K562 (cell line): ENCODE measurements around the gene CC2D2B. TPM values are rescaled to one million over a fixed set of nuclear protein-coding genes. Genes with fewer than 3 reads are reported as not detected.

Source experiments
- ATAC-seq: fragments of 200-7000 bp; cut with Tn5 transposase; 3 replicates; pipeline ENCODE4 v1.9.1; 2020; ENCODE audit warnings: moderate library complexity
- BruUV-seq: library from RNA; stranded (reverse); fragments of 400-500 nt; replicated peaks from 2 replicates; lab custom pipeline; 2021; lab: Mats Ljungman, UMichigan
- CTCF ChIA-PET: fragments of 300-600 bp; formaldehyde crosslinking; extraction: SDS; loops from one replicate; lab custom pipeline; 2021; ENCODE audit warnings: low intra/inter-chr PET ratio; lab: Yijun Ruan, JAX
- POLR2A ChIA-PET: fragments of 300-600, 350-650 bp; sonication (Branson Sonifier 250); formaldehyde crosslinking; extraction: SDS; loops from one replicate; lab custom pipeline; 2021; ENCODE audit warnings: antibody characterized with exemption, inconsistent platforms; lab: Yijun Ruan, JAX
- DNase-seq, 4 experiments: peaks; one replicate each; pipeline versions ENCODE4 v3.0.0 to v3.0.0-alpha.2; 2011 to 2018; ENCODE audit warnings: low spot score in 3 of 4, mixed read lengths in 3 of 4; ENCODE audit errors: extremely low read depth in 1 of 4
- FAIRE-seq: peaks from 2 replicates; lab custom pipeline; 2011; peaks lifted over from hg19 to GRCh38; lab: Jason Lieb, UNC
- H2AFZ ChIP-seq: 2 replicates; pipeline ENCODE4 v1.6.0; 2011; ENCODE audit warnings: low read depth, low read length, control low read depth, inconsistent platforms
- H3K27ac ChIP-seq: fragments of 200-600 bp; 3 replicates; pipeline ENCODE4 v1.8.0; 2011; ENCODE audit warnings: low read depth, mild to moderate bottlenecking, control low read depth, inconsistent platforms, low read length, moderate library complexity, mixed read lengths; ENCODE audit errors: extremely low read depth
- H3K27me3 ChIP-seq, 2 experiments: fragments of 300-600 bp in 1 of 2; 2 replicates in 1 of 2; 3 replicates in 1 of 2; pipeline versions ENCODE4 v1.6.0 to v1.8.0; 2011; ENCODE audit warnings: inconsistent platforms in 2 of 2, low read length in 2 of 2, mild to moderate bottlenecking in 1 of 2, mixed read lengths in 1 of 2, moderate library complexity in 1 of 2; ENCODE audit not compliant: control insufficient read depth in 2 of 2, insufficient read depth in 2 of 2
- H3K36me3 ChIP-seq: fragments of 300-600 bp; 3 replicates; pipeline ENCODE4 v1.8.0; 2011; ENCODE audit warnings: mild to moderate bottlenecking, low read length, inconsistent platforms; ENCODE audit not compliant: control insufficient read depth, insufficient read depth
- H3K4me1 ChIP-seq, 2 experiments: fragments of 200-600 bp in 1 of 2; replicated peaks in 1 of 2; 2 replicates in 1 of 2; 3 replicates in 1 of 2; pipeline versions ENCODE4 v1.5.1 to v1.8.0; 2011; ENCODE audit warnings: inconsistent platforms in 2 of 2, low read length in 2 of 2, mild to moderate bottlenecking in 1 of 2, mixed read lengths in 1 of 2, moderate library complexity in 1 of 2; ENCODE audit not compliant: control insufficient read depth in 2 of 2, insufficient read depth in 2 of 2
- H3K4me2 ChIP-seq: 2 replicates; pipeline ENCODE4 v1.6.1; 2011; ENCODE audit warnings: low read length, control low read depth, inconsistent platforms, mixed read lengths; ENCODE audit not compliant: insufficient read depth
- H3K4me3 ChIP-seq: fragments of 200-600 bp; sonication (generic), shearing (Covaris generic); 2 replicates; pipeline ENCODE4 v1.5.1; 2016; ENCODE audit warnings: control low read depth, inconsistent platforms
- H3K79me2 ChIP-seq: fragments of 200-600 bp; 3 replicates; pipeline ENCODE4 v1.8.0; 2011; ENCODE audit warnings: low read length, inconsistent platforms; ENCODE audit not compliant: control insufficient read depth, insufficient read depth
- H3K9ac ChIP-seq, 2 experiments: 2 replicates each; pipeline versions ENCODE4 v1.6.0 to v1.6.1; 2011; ENCODE audit warnings: low read depth in 2 of 2, low read length in 2 of 2, control low read depth in 1 of 2, inconsistent platforms in 1 of 2, mild to moderate bottlenecking in 1 of 2, mixed read lengths in 1 of 2; ENCODE audit not compliant: insufficient read depth in 1 of 2
- H3K9me1 ChIP-seq: one replicate; pipeline ENCODE4 v1.6.0; 2011; ENCODE audit warnings: inconsistent platforms, mild to moderate bottlenecking, low read length, moderate library complexity; ENCODE audit not compliant: control insufficient read depth, insufficient read depth
- H3K9me3 ChIP-seq: replicated peaks from 2 replicates; pipeline ENCODE4 v1.5.1; 2011; ENCODE audit warnings: low read depth, low read length, inconsistent platforms; ENCODE audit not compliant: control insufficient read depth, insufficient read depth
- H4K20me1 ChIP-seq: replicated peaks from 2 replicates; pipeline ENCODE4 v1.6.1; 2011; ENCODE audit warnings: low read length, inconsistent platforms, mixed read lengths; ENCODE audit not compliant: control insufficient read depth, insufficient read depth
- BRD9 ChIP-seq: fragments of 450-650 bp; IDR thresholded peaks from 2 replicates; pipeline ENCODE4 v1.6.1; 2018; ENCODE audit warnings: low read depth; ENCODE audit not compliant: partially characterized antibody
- CBFA2T3 ChIP-seq: fragments of 450-650 bp; IDR thresholded peaks from 2 replicates; pipeline ENCODE4 v1.6.1; 2017
- FOXM1 ChIP-seq, 2 experiments: fragments of 450-650 bp in 1 of 2; sonication (generic) in 1 of 2; formaldehyde crosslinking in 1 of 2; IDR thresholded peaks; 2 replicates each; pipeline versions ENCODE4 v1.6.1 to v1.9.0; 2017 to 2022; ENCODE audit warnings: low read depth in 2 of 2, mild to moderate bottlenecking in 2 of 2, missing genetic modification reagents in 1 of 2, moderate library complexity in 1 of 2
- FUS ChIP-seq: fragments of 200-400 bp; formaldehyde crosslinking; optimal IDR thresholded peaks from 2 replicates; pipeline ENCODE3; 2017; ENCODE audit warnings: low read depth, low read length
- HDGF ChIP-seq: fragments of 450-650 bp; IDR thresholded peaks from 2 replicates; pipeline ENCODE4 v1.6.1; 2016
- MXI1 ChIP-seq: IDR thresholded peaks from 2 replicates; pipeline ENCODE4 v1.6.1; 2011; ENCODE audit warnings: low read depth, mild to moderate bottlenecking, improper control_type of control experiment, low read length
- NCOA4 ChIP-seq: fragments of 450-650 bp; IDR thresholded peaks from 2 replicates; pipeline ENCODE4 v1.6.1; 2018; ENCODE audit warnings: mild to moderate bottlenecking; ENCODE audit not compliant: partially characterized antibody
- RREB1 ChIP-seq: fragments of 250-450 bp; sonication (Bioruptor Pico); IDR thresholded peaks from 2 replicates; pipeline ENCODE4 v1.4.0; 2020
- WGBS: fragments of 100-300 bp; shearing (Covaris generic); methylation state at CpG from one replicate; pipeline ENCODE4 v1.1.6; 2016; ENCODE audit warnings: low coverage, mixed read lengths; ENCODE audit not compliant: insufficient coverage; ENCODE audit errors: missing lambda C conversion rate; 5-methylcytosine and 5-hydroxymethylcytosine counted together
- in situ Hi-C: fragments of 300-500 bp; cut with MboI; formaldehyde crosslinking; loops from 4 replicates; pipeline ENCODE4 v1.15.0; 2018; ENCODE audit warnings: inconsistent platforms, mixed read lengths
- intact Hi-C: fragments of 100-400 bp; cut with micrococcal nuclease; formaldehyde crosslinking; loops from 2 replicates; pipeline ENCODE4 v1.14.2; 2022
- polyA plus RNA-seq, 8 experiments: library from polyadenylated mRNA; depleted of rRNA in 4 of 8; stranded (reverse) in 5 of 8; unstranded in 3 of 8; fragments of >200 nt; fragmentation: Nextera tagmentation in 2 of 8; fragmentation: Illumina TruSeq in 1 of 8; extraction: Ambion mirVana in 2 of 8; extraction: Trizol in 1 of 8; gene quantifications; 2 replicates each; pipeline versions ENCODE4 v1.2.1 to v1.2.3, GENCODE V29; 2011 to 2014; ENCODE audit warnings: inconsistent platforms in 1 of 8, missing spikeins in 1 of 8
- total RNA-seq, 7 experiments: library from RNA; depleted of rRNA in 6 of 7; stranded (reverse); fragments of >200 nt in 6 of 7; fragmentation: Illumina TruSeq in 2 of 7; extraction: Trizol in 2 of 7; gene quantifications; 2 replicates each; pipeline versions ENCODE4 v1.2.1 to v1.2.3, GENCODE V29; 2011 to 2021; ENCODE audit warnings: low replicate concordance in 1 of 7

Gene CC2D2B
- total and polyA plus RNA-seq, 9 of the 15 experiments (the other 6 are each of a cell fraction or from before 2014, with no cell fraction given): 0.10 to 0.34 (median 0.20) TPM; not detected in 5

GRCh38 chr10:95866467-95866842 lies 41.3 kb upstream of the CC2D2B start (continued):
- no peak for TF ChIP-seq RREB1 (CRISPR knock-in tag)
- no peak for TF ChIP-seq FOXM1 (IDR thresholded peaks at IDR 0.05; ENCODE audit: low read depth)
- TF ChIP-seq FOXM1 (CRISPR knock-in tag; IDR thresholded peaks at IDR 0.05; ENCODE audit: low read depth): no peak
- TF ChIP-seq MXI1: no peak
- TF ChIP-seq, all 486 proteins: peak for 0

GRCh38 chr10:95867866-95868265 lies 39.9 kb upstream of the CC2D2B start:
- ChIA-PET POLR2A (interaction anchor here (0.8 kb wide), 1 partner anchor 20 kb away, joined by 3 read pairs; no protein-coding TSS in a partner anchor), CTCF (no interaction called here)
- Histone ChIP-seq H4K20me1 (no peaks in the 10 kb centered on the region), H3K27ac (no peak overlapping the region), H3K4me3 (no peak overlapping the region), H3K4me2 (no peak overlapping the region), H3K79me2 (no peaks in the 10 kb centered on the region), H3K36me3 (peaks cover 3% of the 10 kb centered on the region; the same call in 1 of the 3 replicates), H3K27me3 (no peaks in the 10 kb centered on the region), H3K9ac (no peak overlapping the region), H3K9me3 (no peaks in the 10 kb centered on the region), H2AFZ (no peak overlapping the region), H3K4me1 (no peaks in the 10 kb centered on the region), H3K9me1 (no peaks in the 10 kb centered on the region)
- intact Hi-C loops (no loop called here), in situ Hi-C loops (no loop called here)
- BruUV-seq: no TSS peak
- FAIRE-seq: no peak
- DNase-seq: no peak
- no peak for ATAC-seq
- 78% methylated on average over 4 of the region's 4 CpGs for WGBS
- TF ChIP-seq FUS (no peak), BRD9 (no peak), NCOA4 (no peak), CBFA2T3 (no peak), HDGF (no peak)
